Measurements from ENCODE around the gene HES4. TPM values are rescaled to one million over a fixed set of nuclear protein-coding genes. Genes with fewer than 3 reads are reported as not detected.
A peak's percentile ranks its signal among the peaks of the same experiment; 100 is the strongest.

Gene HES4
- total and polyA plus RNA-seq, 2 of the 13 experiments (the other 11 are each of a cell fraction or from before 2014, with no cell fraction given), result 8.8 to 10.6 TPM

GRCh38 chr1:1020000-1020404 lies 20.1 kb upstream of the HES4 start, which contains the start of gene AGRN (continued):
- TF ChIP-seq ZNF574 (CRISPR knock-in tag; IDR thresholded peaks at IDR 0.05) (peak; percentile 18; the same call in 1 of the 2 replicates), E2F5 (CRISPR knock-in tag; conservative IDR thresholded peaks at IDR 0.05) (no peak), HNRNPK (IDR thresholded peaks at IDR 0.05; ENCODE audit: low read depth, low read length, poor library complexity, severe bottlenecking) (no peak), SOX13 (IDR thresholded peaks at IDR 0.05) (no peak), SOX13 (CRISPR knock-in tag; conservative IDR thresholded peaks at IDR 0.05 in 1 of 2, IDR thresholded peaks at IDR 0.05 in 1 of 2) (no peak), ZSCAN30 (CRISPR knock-in tag; IDR thresholded peaks at IDR 0.05) (no peak)

DNA sequence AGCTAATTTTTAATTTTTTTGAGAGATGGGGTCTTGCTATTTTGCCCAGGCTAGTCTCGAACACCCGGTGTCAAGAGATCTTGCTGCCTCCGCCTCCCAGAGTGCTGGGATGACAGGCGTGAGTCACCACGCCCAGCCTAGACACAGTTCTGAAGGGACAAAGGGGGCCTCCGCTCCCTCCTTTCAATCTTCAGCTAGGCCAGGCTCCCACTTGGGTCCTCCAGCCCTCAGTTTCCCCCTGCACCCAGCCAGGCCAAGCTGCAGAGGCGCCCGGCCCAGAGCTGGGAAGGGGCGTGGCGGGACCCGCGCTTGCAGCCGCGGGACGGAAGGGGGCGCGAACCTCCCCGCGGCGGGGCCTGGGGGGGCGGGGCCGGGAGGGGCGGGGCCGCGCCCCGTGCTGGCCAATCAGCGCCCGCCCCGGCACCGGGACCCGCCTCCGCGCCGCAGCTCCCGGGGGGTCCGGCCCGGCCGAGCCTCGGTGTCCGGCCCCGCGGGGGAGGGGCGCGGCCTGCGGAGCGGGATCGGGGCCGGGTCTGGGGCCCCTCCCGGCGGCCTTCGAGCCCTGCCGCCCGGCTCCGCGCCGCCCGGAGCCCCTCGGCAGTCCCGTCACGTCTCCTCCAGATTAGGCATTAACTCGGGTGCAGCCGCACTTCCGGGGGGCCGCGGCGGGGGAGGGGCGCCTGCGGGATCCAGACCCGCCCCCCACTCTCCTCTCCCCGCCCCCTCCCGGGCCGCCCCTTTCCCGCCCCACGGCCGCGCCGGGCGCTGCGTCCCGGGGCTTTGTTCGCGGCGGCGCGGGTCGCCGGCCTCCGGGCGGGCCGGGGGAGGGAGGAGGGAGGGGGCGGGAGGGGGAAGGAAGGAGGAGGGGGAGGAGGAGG lies 19.5 kb upstream of the HES4 start:
- H3K27me3 ChIP-seq (ENCODE audit: control insufficient read depth in 1 of 2, insufficient read depth in 2 of 2, low read length in 2 of 2), result no peaks in the 10 kb centered on the region
- ATAC-seq (peak; percentile 74), DNase-seq (ENCODE audit: low spot score) (peak; percentile 88), FAIRE-seq (no peak)
- H3K4me1 ChIP-seq (ENCODE audit: insufficient read depth, low read length), result peaks cover 82% of the 10 kb centered on the region
- peaks cover 28% of the 10 kb centered on the region; the same call in 1 of the 2 replicates for H4K20me1 ChIP-seq (ENCODE audit: insufficient read depth, low read length)
- peaks cover 3 to 10% of the 10 kb centered on the region in 2 experiments; a peak in 2 of 5 replicates for H3K36me3 ChIP-seq (replicated peaks in 1 of 2; ENCODE audit: control insufficient read depth in 1 of 2, insufficient read depth in 2 of 2, low read length in 2 of 2)
- in situ Hi-C loops (cut with HindIII; ENCODE audit: extremely low pct_ligation_motif_present, low pct_unique_long_range_greater_than_20kb) (no loop called here), intact Hi-C loops (cut with micrococcal nuclease; ENCODE audit: unreplicated experiment) (no loop called here)
- H3K27ac ChIP-seq (ENCODE audit: extremely low read length, insufficient read depth, low read length), result peak overlapping the region; percentile 50
- H3K4me3 ChIP-seq (replicated peaks in 1 of 3; ENCODE audit: insufficient read depth in 1 of 3, low read depth in 2 of 3, low read length in 3 of 3), result peak overlapping the region in 2 of 3 experiments; percentile 28 to 55; a peak in 3 of 6 replicates
- no peak overlapping the region for H2AFZ ChIP-seq (ENCODE audit: low read length)
- H3K9ac ChIP-seq (ENCODE audit: insufficient read depth, low read depth, low read length), result no peak overlapping the region
- H3K4me2 ChIP-seq (ENCODE audit: low read depth, low read length), result peak overlapping the region; percentile 58
- CTCF ChIA-PET (ENCODE audit: low intra/inter-chr PET ratio, low total read pairs), result interaction anchor here (1.5 kb wide), 1 partner anchor 45 kb away, joined by 8 read pairs; no protein-coding TSS in a partner anchor
- no TSS peak for BruUV-seq (replicated peaks)
- 13% methylated on average over 16 of the region's 91 CpGs for WGBS (ENCODE audit: low lambda C conversion rate)
- POLR2A ChIA-PET, result interaction anchor here (0.8 to 5.9 kb wide), 8 partner anchors 13 to 220 kb away, joined by 3 to 61 read pairs (median 6); partner anchors contain the start of gene HES4
- H3K9me3 ChIP-seq (ENCODE audit: low read length), result no peaks in the 10 kb centered on the region
- H3K79me2 ChIP-seq (ENCODE audit: insufficient read depth, low read length), result peaks cover 22% of the 10 kb centered on the region
- no peak for TF ChIP-seq JUNB (CRISPR knock-in tag; IDR thresholded peaks at IDR 0.05; ENCODE audit: borderline replicate concordance)
- TF ChIP-seq ZNF639 (CRISPR knock-in tag; conservative IDR thresholded peaks at IDR 0.05), result peak; percentile 91
- TF ChIP-seq NONO (IDR thresholded peaks at IDR 0.05), result no peak
- 0 out of 2 replicates have a peak, but pooled peaks have one; percentile 18 for TF ChIP-seq NONO (CRISPR knock-in tag; conservative IDR thresholded peaks at IDR 0.05)
- 0 out of 2 replicates have a peak, but pooled peaks have one; percentile 12 for TF ChIP-seq ZNF574 (CRISPR knock-in tag; IDR thresholded peaks at IDR 0.05)

Measured in HepG2 (cell line).